Activated CD8-positive, alpha-beta memory T cell treated with anti-CD3 and anti-CD28 coated beads for 4 hours (primary cell): Measurements from ENCODE around the gene XXYLT1.

ENCODE experiments used
- DNase-seq, 2 donors: peaks; one replicate each; pipeline ENCODE4 v3.0.0-alpha.2; 2020; ENCODE audit warnings: low read depth in 2 of 2

The XXYLT1 gene

DNA sequence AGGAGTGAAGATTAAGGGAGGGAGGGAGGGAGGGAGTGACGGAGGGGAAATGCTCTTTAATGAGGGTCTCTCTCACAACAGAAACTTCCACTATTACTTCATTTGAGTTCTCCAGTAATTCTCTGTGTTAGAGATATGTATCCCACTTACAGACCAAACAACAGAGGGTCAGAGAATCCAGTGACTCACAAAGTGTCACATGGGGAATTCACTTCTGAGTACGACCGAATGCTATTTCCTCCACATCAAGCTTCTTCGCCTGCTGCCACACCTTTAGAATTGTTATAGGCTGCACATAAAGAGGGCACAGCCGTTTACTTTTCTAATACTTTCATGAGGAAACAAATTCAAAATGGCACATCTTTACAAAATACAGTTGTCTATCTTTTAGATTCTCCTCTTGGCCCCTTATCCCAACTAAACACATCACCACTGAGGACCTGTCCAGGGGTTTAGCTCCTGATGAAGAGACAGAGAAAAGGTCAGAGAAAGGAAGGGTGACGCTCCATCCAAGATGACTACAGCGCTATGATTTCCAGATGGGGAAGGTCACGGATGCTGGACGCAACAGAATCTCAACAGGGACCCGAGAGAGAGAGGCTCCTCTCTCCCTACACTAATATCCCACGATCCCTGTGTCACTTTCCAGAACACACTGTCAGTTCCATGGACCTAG, 119.0 kb downstream of the XXYLT1 start:
- no peak for DNase-seq

DNA sequence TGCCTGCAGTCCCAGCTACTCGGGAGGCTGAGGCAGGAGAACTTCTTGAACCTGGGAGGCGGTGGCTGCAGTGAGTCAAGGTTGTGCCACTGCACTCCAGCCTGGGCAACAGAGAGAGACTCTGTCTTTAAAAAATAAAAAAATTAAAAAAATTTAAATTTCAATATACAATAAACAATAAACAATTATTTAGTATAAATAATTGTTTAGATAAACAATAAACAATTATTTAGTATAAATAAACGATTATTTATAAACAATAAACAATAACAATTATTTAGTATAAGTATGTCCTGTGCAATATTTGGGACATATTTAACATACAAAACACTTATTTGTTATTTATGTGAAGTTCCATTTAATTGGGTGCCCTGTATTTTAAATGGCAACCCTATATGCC, 119.6 kb downstream of the XXYLT1 start:
- DNase-seq, result no peak

DNA sequence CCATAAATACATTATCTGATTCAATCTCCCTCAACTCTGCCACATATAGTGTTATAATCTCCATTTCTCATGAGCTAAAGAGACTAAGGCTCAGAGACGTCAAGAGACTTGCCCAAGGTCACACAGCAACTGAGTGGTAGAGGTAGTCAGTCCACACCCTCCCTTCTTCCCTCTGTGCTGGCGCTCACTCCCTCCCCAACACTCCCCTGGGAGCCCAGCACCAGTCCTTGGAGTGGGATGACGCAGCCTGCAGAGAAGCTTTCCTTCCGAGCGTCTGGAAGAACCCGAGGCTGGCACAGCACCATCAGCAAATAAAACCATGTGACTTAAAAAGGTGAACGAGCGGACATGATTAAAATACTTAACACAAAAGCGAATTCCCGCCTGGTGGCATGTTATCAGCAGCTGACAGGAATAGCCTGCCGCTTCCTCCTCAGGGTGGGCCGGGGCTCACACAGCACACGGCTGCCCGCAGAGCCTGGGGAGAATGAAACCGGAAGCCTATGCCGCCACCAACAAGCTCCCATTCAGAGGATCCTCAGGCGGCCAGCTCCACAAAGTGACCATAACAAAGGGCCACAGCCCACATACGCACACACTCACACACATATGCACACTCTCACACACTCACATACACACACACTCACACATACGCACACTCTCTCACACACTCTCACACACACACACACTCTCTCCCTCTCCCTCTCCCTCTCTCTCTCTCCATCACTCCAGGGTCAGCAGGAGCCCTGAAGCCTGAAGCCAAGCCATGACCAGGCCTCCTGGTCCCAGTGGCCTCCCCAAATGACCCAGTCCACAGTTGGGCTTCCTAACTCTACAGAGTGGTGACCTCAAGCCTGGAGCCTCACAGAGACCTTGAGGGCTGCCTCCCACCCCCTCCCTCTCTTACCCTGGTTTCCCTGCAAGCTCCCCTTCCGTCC, 120.5 kb downstream of the XXYLT1 start:
- DNase-seq, result no peak

DNA sequence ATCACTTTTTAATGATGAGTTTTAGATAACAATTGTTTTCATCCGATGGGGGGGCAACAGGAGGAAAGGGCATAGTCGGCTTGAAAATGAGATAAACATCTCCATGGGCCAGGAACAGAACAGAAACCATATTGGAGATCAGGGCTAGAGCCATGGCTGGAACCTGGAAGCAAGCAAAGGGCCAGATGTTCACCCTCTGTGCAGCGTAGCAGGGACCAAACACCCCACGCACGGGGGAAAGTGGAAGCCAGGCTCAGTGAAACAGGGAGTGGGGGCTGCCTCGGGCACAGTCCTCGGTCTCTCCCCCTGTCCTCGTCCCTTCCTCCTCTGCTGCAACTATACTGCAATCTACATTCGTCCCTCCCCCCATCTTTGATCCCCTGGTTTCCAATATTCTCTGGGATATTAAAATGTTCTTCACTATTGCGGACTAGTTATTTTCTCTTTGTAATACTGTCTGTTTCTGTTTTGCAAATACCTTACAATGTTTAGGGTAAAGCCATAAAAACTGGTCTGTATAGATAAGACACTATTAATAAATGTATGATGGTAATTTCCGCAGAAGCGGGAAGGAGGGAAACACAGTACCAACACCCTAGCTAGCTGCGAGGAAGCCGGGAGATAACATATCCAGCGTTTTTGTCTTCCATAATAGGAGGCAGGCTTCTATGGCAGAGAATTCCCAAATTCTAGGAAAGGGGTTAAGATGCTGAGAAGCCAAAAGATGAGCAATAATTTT, 121.5 kb downstream of the XXYLT1 start:
- no peak for DNase-seq

DNA sequence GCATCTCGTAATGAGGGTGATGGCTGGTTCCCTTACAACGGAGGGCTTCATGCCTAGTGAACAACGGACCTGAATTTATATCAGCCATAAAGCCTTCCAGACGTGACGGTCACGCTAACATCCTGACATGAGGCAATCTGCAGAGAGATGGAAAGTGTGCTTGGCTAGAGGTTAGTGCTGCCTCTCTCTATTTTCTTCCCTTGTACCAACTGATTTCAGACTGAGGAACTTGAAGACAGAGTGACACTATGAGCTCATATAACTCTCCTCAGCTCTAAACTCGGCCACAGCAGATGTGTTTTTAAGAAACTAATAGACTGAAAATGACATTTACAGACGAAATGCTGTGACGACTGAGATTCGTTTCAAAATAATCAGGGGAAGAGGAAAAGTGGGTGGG, 122.4 kb downstream of the XXYLT1 start:
- no peak for DNase-seq

DNA sequence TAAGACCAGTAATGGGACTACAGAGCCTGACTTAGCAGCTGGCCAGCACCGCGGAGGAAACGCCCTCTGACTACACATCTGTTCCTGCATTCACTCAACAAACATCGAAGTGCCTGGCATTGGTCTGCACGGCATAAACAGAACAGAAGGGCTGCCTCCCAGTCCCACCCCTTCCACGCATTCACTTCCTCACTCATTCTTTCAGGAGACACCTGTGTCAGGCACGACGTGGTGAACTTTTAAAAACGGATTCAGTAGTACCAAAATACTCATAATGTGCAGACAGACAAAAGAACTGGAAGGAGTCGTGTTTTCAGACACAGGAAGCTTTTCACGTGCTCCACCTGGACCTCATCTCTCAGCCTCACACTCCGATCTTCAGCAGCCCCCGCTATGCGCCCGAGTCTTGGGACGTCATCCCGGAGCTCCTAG, 123.3 kb downstream of the XXYLT1 start:
- no peak for DNase-seq

DNA sequence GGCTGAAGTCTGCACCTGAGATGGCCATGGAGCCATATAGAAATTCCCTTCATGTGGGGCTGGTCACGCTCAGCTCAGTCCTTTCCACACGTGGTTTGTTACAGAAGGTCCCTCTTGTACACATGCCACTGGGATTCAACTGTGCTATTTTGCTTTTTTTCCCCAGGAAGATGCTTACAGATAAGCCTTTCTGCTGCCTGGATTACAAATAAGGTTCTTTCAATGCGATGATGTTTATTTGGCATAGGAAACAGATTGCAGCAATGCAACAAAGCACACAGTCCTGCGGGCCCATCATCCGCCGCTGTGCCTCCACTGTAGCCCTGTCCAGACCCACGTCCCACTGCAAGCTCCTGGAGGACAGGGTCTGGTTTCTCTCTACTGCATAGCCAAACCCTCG, 124.8 kb downstream of the XXYLT1 start:
- DNase-seq, result no peak

DNA sequence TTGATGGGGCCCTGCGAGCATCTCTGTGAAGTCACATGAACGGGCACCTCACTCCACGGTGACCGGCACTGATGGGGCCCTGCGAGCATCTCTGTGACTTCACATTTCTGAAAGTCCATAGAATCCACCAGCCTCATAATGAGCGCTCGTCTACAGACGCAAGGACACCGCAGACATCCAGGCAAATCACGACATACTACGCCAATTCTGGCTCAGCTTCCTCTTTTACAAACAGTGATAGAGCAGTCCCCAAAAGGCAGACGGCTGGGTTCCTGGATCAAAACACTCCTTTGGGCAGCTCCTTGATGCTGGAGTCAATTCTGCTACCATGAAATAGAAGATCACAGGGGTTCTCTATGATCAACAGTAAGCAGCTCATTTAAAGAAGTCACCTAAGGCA, 125.4 kb downstream of the XXYLT1 start:
- no peak for DNase-seq

DNA sequence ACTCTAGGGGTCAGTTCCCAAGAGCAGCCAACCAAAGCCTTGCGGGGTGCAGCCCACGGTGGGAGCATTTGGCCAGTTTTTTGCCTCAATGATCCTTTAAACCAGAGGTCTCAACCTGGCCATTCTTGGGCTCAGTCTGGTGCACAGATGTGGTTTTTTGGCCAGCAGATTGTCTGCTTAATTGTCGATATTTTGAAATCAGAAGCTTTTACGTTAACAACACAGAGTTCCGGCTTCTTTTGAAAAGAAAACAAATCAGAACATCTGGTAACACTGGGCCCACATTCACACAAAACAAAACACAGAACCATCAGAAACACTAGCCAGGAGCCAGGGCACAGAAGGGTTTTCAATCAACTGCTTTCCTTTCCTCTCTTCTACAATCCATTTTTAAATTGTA, 127.7 kb downstream of the XXYLT1 start:
- no peak for DNase-seq

DNA sequence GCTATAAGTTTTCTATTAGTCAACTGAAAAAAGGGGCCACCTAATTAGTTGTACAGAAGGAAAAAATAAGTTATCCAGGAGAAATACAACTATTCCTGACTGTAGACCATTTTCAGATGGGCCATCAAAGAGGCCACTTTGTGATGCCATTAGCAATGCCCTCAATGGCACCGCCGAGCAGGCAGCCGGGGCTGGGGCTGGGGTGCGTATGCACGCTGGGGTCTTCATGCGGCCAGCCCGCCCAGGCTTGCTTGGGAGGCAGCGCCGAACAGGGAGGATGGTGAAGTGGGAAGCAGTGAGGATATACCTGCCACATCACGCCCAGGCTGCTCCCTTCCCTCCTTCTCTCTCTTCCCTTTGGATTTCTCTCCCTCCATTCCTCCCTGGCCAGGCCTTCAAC, 128.4 kb downstream of the XXYLT1 start:
- DNase-seq, result no peak

DNA sequence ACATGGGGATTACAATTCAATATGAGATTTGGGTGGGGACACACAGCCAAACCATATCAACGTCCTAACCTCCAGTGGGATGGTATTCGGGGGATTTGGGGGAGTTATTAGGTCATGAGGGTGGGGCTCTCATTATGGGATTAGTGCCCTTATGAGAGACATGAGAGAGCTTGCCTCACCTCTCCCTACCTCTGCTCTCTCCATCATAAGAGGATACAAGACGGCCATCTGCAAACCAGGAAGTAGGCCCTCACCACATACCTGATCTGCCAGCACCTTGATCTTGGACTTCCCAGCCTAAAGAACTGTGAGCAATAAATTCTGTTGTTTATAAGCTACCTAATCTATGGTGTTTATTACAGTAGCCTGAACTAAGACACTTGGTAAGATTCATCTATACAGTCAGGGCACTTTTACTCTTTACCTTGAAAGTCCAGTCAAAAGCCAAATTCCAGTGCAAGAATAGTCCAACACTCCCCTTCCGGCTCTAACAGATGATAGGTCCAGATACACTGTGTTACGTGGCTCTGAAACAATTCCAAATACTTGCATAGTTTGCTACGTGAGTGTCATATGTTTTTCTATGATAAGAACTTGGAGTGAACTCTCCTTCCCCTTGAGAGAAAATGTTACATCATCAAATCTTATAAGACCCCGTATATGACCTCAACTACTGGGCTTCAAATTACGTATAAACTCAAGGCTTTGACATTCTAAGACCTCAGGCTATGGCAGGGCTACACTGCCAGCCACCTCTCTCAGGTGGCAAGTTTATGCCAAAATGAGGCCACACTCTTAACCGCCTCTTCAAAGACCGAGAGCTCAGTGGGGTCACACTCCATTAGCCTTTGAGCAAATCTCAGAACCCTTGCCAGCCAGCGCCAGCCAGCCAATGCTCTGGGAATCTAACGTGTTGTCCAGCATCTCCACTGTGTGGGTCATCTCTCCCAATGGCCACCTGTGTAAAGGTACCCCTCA, 129.9 kb downstream of the XXYLT1 start:
- DNase-seq, result no peak

DNA sequence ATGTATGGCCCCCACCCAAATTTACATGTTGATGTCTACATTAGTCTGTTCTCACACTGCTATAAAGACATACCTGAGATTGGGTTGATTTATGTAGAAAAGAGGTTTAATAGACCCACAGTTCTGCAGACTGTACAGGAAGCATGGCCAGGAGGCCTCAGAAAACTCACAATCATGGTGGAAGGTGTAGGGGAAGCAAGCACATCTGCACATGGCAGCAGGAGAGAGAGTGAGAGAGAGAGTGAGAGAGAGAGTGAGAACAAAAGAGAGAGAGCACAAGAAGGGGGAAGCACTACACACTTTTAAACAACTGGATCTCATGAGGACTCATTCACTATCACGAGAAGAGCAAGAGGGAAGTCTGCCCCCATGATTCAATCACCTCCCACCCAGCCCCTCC, 130.5 kb downstream of the XXYLT1 start:
- no peak for DNase-seq

DNA sequence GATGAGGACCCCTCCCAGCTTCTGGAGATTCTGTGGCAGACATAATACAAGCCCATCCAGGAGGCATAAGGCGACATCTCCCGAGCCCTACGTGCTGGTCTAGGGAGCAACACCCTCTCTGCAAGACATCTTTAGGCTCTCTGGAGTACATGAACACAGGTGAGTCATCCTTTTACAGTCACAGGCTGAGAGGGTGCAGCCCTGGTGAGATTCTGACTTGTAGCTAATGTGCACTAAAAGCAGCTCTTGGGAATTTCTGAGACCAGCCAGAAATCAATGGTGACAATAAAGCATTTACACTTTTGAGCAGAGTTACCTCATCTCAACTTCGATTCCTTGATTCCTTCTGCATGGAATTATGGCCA, 131.1 kb downstream of the XXYLT1 start:
- no peak for DNase-seq

DNA sequence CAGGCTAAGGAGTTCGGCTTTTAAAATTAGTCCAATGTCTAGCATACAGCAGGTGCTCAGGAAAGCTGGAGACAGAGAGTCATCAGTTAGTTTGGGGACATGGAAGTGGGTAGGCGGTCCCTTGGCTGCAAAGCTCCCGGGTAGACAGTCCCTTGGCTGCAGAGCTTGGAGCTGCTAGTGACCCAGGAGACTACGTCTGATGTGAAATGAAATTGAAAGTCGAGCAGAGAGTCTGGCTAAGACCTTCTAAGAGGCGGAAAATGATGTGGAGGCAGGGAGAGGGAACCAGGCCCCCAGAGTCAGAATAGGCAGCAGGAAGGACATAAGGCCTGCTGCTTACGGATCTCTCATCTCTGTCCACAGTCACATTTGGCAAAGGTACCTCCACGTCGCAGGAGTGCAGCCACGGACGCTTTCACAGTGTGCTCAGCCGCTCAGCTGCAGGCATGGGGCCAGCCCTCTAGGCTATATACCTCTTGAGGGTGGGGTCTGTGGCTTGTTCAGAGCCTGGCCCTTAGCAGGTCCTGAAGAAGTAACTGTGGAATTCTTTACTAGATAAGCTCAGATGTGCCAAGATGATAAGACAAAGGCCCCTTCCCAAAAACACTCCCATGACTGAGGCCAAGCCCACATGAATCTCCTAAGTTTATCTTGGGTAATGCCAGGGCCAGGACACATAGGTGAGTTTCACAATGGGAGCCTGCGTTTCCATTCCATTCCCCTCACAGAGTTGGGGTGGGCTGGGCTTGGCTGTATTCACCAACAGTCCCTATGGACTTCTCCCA, 131.7 kb downstream of the XXYLT1 start:
- DNase-seq, result no peak

DNA sequence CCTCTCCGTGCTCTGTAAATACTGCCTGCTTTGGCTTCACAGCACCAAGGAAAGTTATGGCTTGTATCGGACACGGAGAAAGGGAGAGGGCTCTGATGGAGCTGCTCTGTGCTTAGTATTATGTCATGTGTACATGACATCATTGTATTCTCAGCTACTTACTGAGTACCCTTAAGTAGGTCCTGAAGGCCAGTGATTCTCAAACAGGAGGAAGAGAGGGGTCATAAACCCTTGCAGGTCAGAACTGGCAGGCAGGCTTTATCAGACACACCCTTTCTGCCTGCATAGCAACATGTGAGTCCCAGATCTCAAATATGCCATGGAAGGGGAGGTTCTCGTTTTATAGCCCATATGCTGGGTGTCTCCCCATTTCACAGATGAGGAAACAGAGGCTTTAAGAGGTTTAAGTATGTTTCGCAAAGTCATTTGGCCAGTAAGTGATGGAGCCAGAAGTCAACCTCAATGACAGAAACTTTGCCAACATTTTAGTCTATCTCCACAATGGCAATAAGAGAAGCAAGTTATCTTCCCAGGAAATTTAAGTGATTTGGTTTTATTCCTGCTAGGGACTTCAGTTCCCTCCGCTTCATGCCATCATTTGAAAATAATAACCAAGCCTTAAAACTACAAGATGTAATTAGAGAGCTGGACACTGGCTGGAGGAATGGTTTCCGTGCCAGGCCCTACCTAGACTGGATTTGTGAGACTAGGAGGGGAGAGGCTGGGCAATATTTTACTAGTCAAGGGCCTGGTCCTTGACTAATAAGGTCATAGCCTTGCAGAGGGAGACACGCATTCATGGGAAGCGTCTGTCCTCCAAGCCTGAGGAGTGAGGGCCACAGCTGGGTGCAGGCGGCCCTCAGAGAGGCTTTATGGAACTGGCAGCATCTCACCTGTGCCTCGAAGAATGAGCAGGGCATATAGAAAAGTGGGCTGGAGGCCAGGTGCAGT, 133.0 kb downstream of the XXYLT1 start:
- DNase-seq, result no peak

DNA sequence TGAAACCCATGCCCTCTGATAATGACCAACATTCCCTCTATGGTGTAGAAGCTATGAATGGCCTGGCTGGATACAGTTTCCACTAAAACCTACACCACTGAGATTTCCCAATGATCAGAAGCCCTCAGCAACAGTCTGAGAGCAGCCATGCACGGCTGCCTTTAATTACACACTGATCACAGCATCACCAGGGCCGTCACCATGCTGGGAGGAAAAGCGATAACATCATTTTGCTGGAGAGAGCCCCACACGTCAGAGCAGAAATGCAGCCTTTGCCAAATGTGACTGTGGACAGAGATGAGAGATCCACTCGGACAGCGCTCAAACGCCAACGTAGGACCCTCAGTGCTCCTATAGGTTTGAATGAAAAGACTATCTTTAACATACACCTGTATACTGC, 135.0 kb downstream of the XXYLT1 start:
- no peak for DNase-seq

DNA sequence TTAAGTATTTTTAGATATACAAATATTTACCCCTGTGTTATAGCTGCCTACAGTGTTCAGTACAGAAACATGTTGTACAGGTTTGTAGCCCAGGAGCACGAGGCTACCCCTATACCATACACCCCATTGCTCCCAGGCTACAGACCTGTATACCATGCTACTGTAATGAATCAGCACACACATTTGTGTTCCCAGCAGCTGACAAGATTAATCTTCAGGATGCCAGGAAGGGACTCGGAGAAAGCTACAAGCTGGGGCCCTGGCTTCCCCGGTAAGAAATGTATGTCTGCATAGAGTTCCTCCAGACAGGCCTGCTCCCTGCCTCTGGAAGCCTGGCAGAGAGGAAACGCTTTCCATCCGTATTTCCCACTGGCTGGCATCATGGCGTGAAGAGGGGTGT, 136.5 kb downstream of the XXYLT1 start:
- DNase-seq, result no peak

DNA sequence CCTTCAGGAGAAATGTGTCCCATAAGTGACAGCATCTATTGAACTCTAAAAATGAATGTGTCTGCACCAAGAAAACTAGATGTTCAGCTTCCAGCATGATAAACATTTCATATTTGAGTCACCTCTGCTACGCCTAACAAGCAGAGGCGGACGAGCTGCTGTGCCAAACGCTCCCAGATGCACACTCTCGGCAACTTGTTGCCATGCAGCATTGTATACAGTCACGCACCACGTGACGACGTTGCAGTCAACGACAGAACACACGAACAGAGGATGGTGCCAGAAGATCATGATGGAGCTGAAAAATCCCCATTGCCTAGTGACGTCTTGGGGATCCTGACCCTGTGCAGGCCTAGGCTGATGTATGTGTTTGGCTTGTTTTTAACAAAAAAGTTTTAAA, 137.5 kb downstream of the XXYLT1 start:
- no peak for DNase-seq

DNA sequence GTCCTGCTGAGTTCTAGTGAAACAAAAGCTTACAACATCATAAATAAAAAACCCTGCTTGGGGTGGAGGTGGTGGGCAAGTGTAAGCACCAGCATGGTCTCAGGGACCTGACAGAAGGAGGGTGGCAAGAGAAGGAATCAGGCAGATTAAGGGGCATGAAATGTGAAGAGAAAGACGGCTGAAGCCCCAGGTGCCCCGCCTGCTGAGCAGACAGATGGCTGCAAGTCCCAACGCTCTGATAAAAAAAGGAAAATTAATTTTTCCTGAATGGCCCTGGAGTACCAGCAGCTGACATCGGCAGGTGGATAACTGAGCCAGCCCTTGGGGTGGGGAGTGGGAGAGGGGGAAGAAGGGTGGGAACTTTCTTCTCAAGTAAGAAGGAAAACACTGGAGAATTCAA, 137.9 kb downstream of the XXYLT1 start:
- no peak for DNase-seq
